Tibial nerve (tissue), 4 donors: ENCODE measurements around the gene CWC15.

Source experiments
- EP300 ChIP-seq, 2 donors: sonication (generic); formaldehyde crosslinking; IDR thresholded peaks; one replicate each; pipeline ENCODE4 v1.6.1; 2017; ENCODE audit warnings: antibody characterized with exemption in 2 of 2, mild to moderate bottlenecking in 1 of 2
- TF ChIP-seq, protein P1 (sequence below), 5 experiments: fragments of 200-600 bp in 3 of 5; fragments of 450-650 bp in 2 of 5; sonication (generic) in 3 of 5; IDR thresholded peaks; one replicate each; pipeline ENCODE4 v1.5.1; 2016 to 2019; ENCODE audit warnings: antibody characterized with exemption in 5 of 5, mild to moderate bottlenecking in 3 of 5, moderate library complexity in 2 of 5

DNA sequence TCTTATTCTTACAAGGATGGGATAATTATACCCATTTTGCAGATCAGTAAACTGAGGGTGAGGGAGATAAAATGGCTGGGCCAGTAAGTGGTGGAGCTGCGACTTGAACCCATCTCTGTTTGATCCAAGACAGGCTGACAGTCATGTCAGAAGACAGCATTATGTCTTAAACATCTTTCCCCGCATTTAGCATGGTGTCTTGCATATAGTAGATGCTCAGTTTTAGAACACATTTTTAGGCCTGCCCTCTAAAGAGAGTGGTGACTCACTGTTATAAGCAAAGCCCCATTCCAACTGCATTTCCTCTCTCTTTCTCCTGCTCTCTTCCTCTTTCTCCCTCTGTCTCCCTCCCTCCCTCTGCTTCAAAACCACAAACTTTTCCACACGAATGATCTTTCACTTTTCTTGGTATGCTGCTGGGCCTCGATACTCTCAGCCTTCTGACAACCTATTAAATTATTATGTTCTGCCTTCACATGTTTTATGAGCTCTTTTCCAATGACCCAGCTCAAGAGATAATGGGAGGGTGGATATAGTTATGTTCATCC lies 25.2 kb downstream of the CWC15 start:
- TF ChIP-seq, protein P1, sequence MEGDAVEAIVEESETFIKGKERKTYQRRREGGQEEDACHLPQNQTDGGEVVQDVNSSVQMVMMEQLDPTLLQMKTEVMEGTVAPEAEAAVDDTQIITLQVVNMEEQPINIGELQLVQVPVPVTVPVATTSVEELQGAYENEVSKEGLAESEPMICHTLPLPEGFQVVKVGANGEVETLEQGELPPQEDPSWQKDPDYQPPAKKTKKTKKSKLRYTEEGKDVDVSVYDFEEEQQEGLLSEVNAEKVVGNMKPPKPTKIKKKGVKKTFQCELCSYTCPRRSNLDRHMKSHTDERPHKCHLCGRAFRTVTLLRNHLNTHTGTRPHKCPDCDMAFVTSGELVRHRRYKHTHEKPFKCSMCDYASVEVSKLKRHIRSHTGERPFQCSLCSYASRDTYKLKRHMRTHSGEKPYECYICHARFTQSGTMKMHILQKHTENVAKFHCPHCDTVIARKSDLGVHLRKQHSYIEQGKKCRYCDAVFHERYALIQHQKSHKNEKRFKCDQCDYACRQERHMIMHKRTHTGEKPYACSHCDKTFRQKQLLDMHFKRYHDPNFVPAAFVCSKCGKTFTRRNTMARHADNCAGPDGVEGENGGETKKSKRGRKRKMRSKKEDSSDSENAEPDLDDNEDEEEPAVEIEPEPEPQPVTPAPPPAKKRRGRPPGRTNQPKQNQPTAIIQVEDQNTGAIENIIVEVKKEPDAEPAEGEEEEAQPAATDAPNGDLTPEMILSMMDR (IDR thresholded peaks at IDR 0.05): no peak
- TF ChIP-seq EP300 (IDR thresholded peaks at IDR 0.05): no peak
